ENCODE measurements around the gene MYO1H. TPM values are rescaled to one million over a fixed set of nuclear protein-coding genes. Genes with fewer than 3 reads are reported as not detected.

MYO1H gene
- total and polyA plus RNA-seq, 2 of the 8 experiments (the other 6 are each of a cell fraction or from before 2014, with no cell fraction given), result 0.03 TPM; not detected in 1

DNA sequence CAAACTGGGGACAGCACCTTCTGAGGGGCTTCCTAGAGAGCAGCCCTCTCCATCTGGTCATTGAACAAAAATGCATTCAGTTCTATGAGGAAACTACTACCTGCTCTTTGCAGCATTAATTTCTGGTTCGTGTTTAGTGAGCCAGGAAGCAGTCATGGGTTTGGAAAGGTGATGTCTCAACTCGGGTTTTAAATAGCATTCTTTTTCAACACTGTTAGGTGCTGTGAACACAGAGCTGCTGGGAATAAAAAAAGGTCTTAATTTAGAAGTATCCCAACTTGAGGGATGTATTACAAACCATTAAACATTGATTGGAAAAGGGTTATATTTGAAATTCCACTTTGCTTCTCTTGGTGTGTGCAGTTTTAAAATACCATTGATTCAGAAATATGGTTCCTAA, 9.3 kb downstream of the MYO1H start:
- no peak overlapping the region for H3K4me2 ChIP-seq (ENCODE audit: insufficient read depth in 1 of 2, low read depth in 2 of 2, low read length in 2 of 2)
- H4K91ac ChIP-seq (replicated peaks; ENCODE audit: insufficient read length, low read length), result no peak overlapping the region
- no peak overlapping the region for H3K27ac ChIP-seq (ENCODE audit: low read depth, low read length)
- CTCF ChIA-PET (ENCODE audit: partially characterized antibody), result interaction anchor here (1.1 to 1.7 kb wide), 2 partner anchors 18 to 77 kb away, joined by 3 to 4 read pairs; no protein-coding TSS in a partner anchor
- DNase-seq (ENCODE audit: low read depth in 1 of 2, low spot score in 2 of 2), result no peak
- H3K23me2 ChIP-seq (ENCODE audit: low read depth, low read length), result no peaks in the 10 kb centered on the region
- H3K4me3 ChIP-seq (ENCODE audit: extremely low read depth in 1 of 4, insufficient read depth in 2 of 4, low read depth in 3 of 4, low read length in 4 of 4), result no peak overlapping the region
- H2BK5ac ChIP-seq (ENCODE audit: low read depth, low read length), result no peak overlapping the region
- no peak overlapping the region for H3K56ac ChIP-seq (replicated peaks; ENCODE audit: insufficient read length, low read depth, low read length)
- no peak overlapping the region for H4K5ac ChIP-seq (ENCODE audit: insufficient read length, low read depth, low read length)
- H2AFZ ChIP-seq (ENCODE audit: low read length), result no peak overlapping the region
- H3K4ac ChIP-seq (replicated peaks; ENCODE audit: insufficient read length, low read depth, low read length), result no peak overlapping the region
- H3K4me1 ChIP-seq (replicated peaks in 1 of 4; ENCODE audit: control insufficient read depth in 3 of 4, insufficient read depth in 4 of 4, low read length in 3 of 4), result no peaks in the 10 kb centered on the region
- H2BK20ac ChIP-seq (ENCODE audit: low read length), result no peak overlapping the region
- H3K79me1 ChIP-seq (ENCODE audit: low read depth, low read length), result no peaks in the 10 kb centered on the region
- H3K23ac ChIP-seq (ENCODE audit: insufficient read length), result no peak overlapping the region
- FAIRE-seq, result no peak
- no peaks in the 10 kb centered on the region for H3K36me3 ChIP-seq (ENCODE audit: control insufficient read depth in 2 of 4, insufficient read depth in 4 of 4, low read length in 3 of 4)
- H2BK120ac ChIP-seq (replicated peaks; ENCODE audit: low read depth, low read length), result no peak overlapping the region
- H4K8ac ChIP-seq (ENCODE audit: extremely low read depth, insufficient read depth, low read length), result no peak overlapping the region
- no peaks in the 10 kb centered on the region for H3K27me3 ChIP-seq (replicated peaks in 1 of 4; ENCODE audit: control insufficient read depth in 3 of 4, extremely low read depth in 1 of 4, insufficient read depth in 3 of 4, low read length in 3 of 4)
- H2BK12ac ChIP-seq (ENCODE audit: low read depth, low read length), result no peak overlapping the region
- 92% methylated on average over 2 of the region's 2 CpGs; no CpG with 5 or more reads in 1 of the 2 experiments for WGBS, 2 experiments (ENCODE audit: extremely low coverage in 1 of 2, insufficient coverage in 1 of 2, insufficient read length in 1 of 2, insufficient replicate concordance in 2 of 2, low coverage in 1 of 2, low lambda C conversion rate in 2 of 2, missing lambda C conversion rate in 1 of 2)
- no peak overlapping the region for H3K14ac ChIP-seq (ENCODE audit: insufficient read length)
- TF ChIP-seq RNF2 (IDR thresholded peaks at IDR 0.05; ENCODE audit: borderline replicate concordance, low read depth, low read length, missing control alignments, poor library complexity, severe bottlenecking), result no peak
- TF ChIP-seq YY1 (IDR thresholded peaks at IDR 0.05; ENCODE audit: low read depth, low read length), result no peak
- no peak for TF ChIP-seq EZH2 (IDR thresholded peaks at IDR 0.05; ENCODE audit: low read depth, low read length, severe bottlenecking)
- TF ChIP-seq, protein P1, sequence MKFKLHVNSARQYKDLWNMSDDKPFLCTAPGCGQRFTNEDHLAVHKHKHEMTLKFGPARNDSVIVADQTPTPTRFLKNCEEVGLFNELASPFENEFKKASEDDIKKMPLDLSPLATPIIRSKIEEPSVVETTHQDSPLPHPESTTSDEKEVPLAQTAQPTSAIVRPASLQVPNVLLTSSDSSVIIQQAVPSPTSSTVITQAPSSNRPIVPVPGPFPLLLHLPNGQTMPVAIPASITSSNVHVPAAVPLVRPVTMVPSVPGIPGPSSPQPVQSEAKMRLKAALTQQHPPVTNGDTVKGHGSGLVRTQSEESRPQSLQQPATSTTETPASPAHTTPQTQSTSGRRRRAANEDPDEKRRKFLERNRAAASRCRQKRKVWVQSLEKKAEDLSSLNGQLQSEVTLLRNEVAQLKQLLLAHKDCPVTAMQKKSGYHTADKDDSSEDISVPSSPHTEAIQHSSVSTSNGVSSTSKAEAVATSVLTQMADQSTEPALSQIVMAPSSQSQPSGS (IDR thresholded peaks at IDR 0.05; ENCODE audit: low read length), result no peak
- H2BK15ac ChIP-seq (ENCODE audit: low read length), result no peak overlapping the region
- H2AK5ac ChIP-seq (ENCODE audit: low read depth, low read length), result no peak overlapping the region
- no peaks in the 10 kb centered on the region for H3K79me2 ChIP-seq (ENCODE audit: control insufficient read depth in 1 of 2, insufficient read depth in 2 of 2, low read length in 2 of 2)
- no peak overlapping the region for H3K18ac ChIP-seq (ENCODE audit: extremely low read depth, low read length)
- H3K9me3 ChIP-seq (ENCODE audit: insufficient read depth in 2 of 2, low read depth in 1 of 2, low read length in 1 of 2), result no peaks in the 10 kb centered on the region
- POLR2A ChIA-PET (ENCODE audit: partially characterized antibody), result no interaction called here
- no peak overlapping the region for H3K9ac ChIP-seq (replicated peaks in 1 of 4; ENCODE audit: extremely low read depth in 1 of 4, low read depth in 3 of 4, low read length in 3 of 4)
- H4K20me1 ChIP-seq (replicated peaks in 1 of 2; ENCODE audit: control insufficient read depth in 1 of 2, insufficient read depth in 2 of 2, low read length in 2 of 2), result no peaks in the 10 kb centered on the region
